Large intestine (tissue), 3 donors: ENCODE measurements around the gene SOX1. TPM values are rescaled to one million over a fixed set of nuclear protein-coding genes. Genes with fewer than 3 reads are reported as not detected.

Experiments used
- DNase-seq, 2 donors: peaks; one replicate each; pipeline versions ENCODE4 v3.0.0 to v3.0.0-alpha.2; 2013
- H3K27ac ChIP-seq: one replicate; pipeline ENCODE4 v1.5.1; 2013; ENCODE audit warnings: low read length
- H3K27me3 ChIP-seq: 2 replicates; pipeline ENCODE4 v1.6.1; 2013; ENCODE audit warnings: low read length; ENCODE audit not compliant: control insufficient read depth, insufficient read depth
- H3K36me3 ChIP-seq: 2 replicates; pipeline ENCODE4 v1.6.1; 2013; ENCODE audit warnings: low read length; ENCODE audit not compliant: control insufficient read depth, insufficient read depth
- H3K4me1 ChIP-seq: one replicate; pipeline ENCODE4 v1.6.1; 2013; ENCODE audit warnings: low read length; ENCODE audit not compliant: control insufficient read depth, insufficient read depth
- H3K4me3 ChIP-seq: one replicate; pipeline ENCODE4 v1.5.1; 2013; ENCODE audit warnings: low read length
- H3K9me3 ChIP-seq: one replicate; pipeline ENCODE4 v1.6.1; 2013; ENCODE audit warnings: mild to moderate bottlenecking, low read depth, low read length, moderate library complexity; ENCODE audit not compliant: control insufficient read depth
- WGBS: methylation state at CpG from one replicate; pipeline ENCODE4 v1.1.5; 2013; ENCODE audit warnings: low lambda C conversion rate; ENCODE audit not compliant: insufficient coverage; 5-methylcytosine and 5-hydroxymethylcytosine counted together
- polyA plus RNA-seq: library from polyadenylated mRNA; unstranded; fragments of 120-200 nt; gene quantifications from one replicate; pipeline ENCODE4 v1.2.1, GENCODE V29; 2013

SOX1 gene
- polyA plus RNA-seq, 1 donor: 0.06 TPM

DNA sequence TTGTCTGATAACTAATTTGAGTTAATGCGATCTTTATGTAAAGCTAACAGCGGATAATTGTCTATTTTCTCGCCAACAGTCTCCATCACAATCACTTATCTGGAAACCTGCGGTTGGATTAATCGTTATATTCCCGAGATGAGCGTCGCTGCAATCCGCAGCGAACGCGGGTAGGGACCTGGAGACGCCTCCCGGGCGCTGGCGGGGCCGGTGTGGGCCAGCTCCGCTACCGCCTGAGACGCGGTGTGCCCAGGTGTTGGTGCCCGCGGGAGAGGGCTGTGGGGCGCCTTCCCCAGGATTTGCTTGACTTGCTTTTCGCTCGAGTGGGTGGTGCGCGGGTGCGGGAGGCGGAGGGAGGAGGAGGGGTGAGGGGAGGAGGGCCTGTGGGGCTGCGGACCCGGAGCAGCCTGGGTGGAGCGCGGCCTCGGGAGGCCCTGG, 38.3 kb downstream of the SOX1 start:
- peaks cover 3% of the 10 kb centered on the region for H3K9me3 ChIP-seq
- no CpG with 5 or more reads among the region's 35 CpGs for WGBS
- no peak overlapping the region for H3K4me3 ChIP-seq
- no peak for DNase-seq
- no peaks in the 10 kb centered on the region for H3K4me1 ChIP-seq
- no peaks in the 10 kb centered on the region for H3K36me3 ChIP-seq
- peaks cover 93% of the 10 kb centered on the region for H3K27me3 ChIP-seq
- H3K27ac ChIP-seq: no peak overlapping the region

DNA sequence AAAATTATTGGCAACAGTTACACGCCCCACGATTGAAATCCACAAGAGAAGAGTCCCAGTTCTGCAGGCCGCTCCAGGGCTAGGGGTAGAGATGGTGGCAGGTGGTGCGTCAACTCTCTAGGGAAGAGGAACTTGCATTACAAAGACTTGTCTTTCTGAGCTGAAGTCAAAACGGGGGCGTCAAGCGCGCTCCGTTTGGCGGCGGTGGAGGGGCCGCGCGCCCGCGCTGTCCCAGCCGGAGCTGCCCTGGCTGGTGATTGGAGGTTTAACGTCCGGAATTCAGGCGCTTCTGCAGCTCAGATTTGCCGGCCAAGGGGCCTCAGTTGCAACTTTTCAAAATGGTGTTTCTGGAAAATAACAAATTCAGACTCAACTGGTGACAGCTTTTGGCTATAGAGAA, 38.9 kb downstream of the SOX1 start:
- no peak for DNase-seq

DNA sequence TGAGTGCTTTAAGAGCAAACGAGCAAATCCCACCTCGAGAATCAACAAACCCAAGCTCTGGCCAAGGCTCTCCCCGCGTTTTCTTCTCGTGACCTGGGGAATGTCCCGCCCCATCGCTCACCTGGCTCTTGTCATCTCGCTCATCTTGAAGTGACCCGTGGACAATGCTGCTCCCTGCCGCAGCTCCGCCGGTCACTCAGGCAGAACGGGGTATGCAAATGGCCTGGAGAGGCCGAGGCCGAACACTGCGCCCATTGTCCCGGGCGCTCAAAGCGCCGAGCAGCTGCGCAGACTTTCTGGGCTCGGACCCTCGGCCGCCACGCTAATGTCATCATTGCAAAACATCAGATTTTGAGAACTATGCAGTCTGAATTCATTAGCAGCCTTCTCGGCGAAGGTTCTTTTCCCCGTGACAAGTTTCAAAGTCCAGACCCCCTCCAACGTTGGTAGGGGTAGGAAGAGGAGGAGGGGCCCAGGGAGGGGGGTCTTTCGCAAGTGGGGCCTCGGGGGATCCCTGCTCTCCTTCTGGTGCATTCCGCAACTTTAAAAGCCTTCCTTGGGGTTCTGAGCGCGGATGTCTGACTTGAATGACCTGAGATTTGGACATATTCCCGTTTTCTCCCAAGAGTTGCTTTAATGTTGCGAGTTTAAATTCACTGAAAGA, 39.7 kb downstream of the SOX1 start:
- WGBS: no CpG with 5 or more reads among the region's 36 CpGs
- peaks cover 3% of the 10 kb centered on the region for H3K9me3 ChIP-seq
- H3K36me3 ChIP-seq: no peaks in the 10 kb centered on the region
- H3K4me3 ChIP-seq: no peak overlapping the region
- no peaks in the 10 kb centered on the region for H3K4me1 ChIP-seq
- no peak overlapping the region for H3K27ac ChIP-seq
- no peak for DNase-seq
- peaks cover 92% of the 10 kb centered on the region for H3K27me3 ChIP-seq

More for the DNA sequence above, 38.9 kb downstream of the SOX1 start:
- Histone ChIP-seq H3K4me1 (no peaks in the 10 kb centered on the region), H3K27me3 (peaks cover 92% of the 10 kb centered on the region), H3K36me3 (no peaks in the 10 kb centered on the region), H3K27ac (no peak overlapping the region), H3K4me3 (no peak overlapping the region), H3K9me3 (peaks cover 3% of the 10 kb centered on the region)
- WGBS: 0% methylated on average over 6 of the region's 21 CpGs

DNA sequence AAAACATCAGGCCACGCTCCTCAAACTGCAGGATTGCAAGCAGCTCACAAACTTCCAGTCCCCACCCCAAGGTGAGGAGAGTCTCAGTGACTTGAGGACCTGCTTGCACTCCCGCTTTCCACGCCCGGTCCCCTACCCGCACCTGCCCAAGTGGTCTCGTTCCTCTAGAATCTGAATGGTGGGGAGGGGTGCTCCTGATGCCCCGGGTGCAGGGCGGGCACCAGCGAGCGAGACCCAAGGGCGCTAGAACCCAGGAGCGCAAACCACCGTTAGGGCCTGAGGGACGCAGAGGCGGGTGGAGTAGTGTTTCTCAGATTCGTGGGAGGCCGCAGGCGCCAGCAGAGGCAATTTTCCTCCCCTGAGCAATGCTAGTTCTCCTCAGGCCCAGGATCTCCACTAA, 40.3 kb downstream of the SOX1 start:
- peaks cover 3% of the 10 kb centered on the region for H3K9me3 ChIP-seq
- no peaks in the 10 kb centered on the region for H3K4me1 ChIP-seq
- WGBS: no CpG with 5 or more reads among the region's 18 CpGs
- no peak for DNase-seq
- H3K27ac ChIP-seq: no peak overlapping the region
- no peak overlapping the region for H3K4me3 ChIP-seq
- peaks cover 90% of the 10 kb centered on the region for H3K27me3 ChIP-seq
- no peaks in the 10 kb centered on the region for H3K36me3 ChIP-seq

DNA sequence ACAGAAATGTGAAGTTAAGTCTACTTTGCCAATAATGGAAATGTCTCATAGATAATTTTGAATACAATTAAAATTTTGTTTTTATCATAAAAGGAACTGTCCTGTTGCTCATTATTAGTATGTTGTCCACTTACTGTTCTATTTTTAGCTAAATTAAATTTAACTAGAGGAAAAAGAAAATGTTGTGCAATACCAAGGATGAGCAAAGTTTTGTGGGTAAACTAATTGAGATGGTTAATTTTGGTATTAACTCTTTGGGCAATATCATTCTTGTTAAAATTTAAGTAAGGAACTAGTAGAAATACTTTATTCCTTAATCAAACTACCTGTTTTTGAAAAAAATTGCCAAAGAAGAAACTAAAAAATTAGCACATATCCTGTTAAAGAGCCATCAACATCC, 43.5 kb downstream of the SOX1 start:
- no peak for DNase-seq
- H3K9me3 ChIP-seq: peaks cover 2% of the 10 kb centered on the region
- H3K27ac ChIP-seq: no peak overlapping the region
- peaks cover 62% of the 10 kb centered on the region for H3K27me3 ChIP-seq
- H3K4me1 ChIP-seq: peaks cover 12% of the 10 kb centered on the region
- no peaks in the 10 kb centered on the region for H3K36me3 ChIP-seq
- H3K4me3 ChIP-seq: no peak overlapping the region

DNA sequence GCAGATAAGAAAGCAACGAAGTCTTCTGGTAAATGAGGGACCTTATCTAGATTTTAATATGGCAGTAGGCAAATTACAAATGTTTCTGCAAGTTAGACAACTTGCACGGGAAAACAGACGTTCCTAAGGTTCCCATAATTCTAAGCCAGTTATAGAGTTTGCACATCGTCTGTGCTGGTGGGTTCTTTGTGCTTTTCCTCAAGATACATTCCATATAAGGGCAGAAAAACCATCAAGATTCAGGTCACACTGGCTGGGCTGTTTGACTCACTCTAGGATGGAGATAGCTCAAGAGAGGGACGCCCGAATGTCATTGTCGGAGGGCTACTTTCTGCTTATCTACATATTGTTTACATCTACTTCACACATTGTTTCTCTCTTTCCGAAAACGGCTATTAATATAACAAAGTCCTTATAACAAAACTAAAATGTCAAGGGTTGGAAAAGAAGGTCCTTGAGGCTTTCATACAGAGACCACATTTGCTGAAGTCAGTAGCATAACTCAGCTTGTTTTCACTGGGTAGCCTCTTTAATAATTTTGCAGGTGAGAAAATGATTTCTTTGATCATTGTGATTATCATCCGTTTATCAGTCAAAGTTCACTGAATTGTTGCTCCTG, 44.4 kb downstream of the SOX1 start:
- Histone ChIP-seq H3K36me3 (no peaks in the 10 kb centered on the region), H3K27ac (no peak overlapping the region), H3K9me3 (peaks cover 4% of the 10 kb centered on the region), H3K27me3 (peaks cover 60% of the 10 kb centered on the region), H3K4me1 (peaks cover 12% of the 10 kb centered on the region), H3K4me3 (no peak overlapping the region)
- no peak for DNase-seq
- WGBS: 42% methylated on average over 5 of the region's 10 CpGs

DNA sequence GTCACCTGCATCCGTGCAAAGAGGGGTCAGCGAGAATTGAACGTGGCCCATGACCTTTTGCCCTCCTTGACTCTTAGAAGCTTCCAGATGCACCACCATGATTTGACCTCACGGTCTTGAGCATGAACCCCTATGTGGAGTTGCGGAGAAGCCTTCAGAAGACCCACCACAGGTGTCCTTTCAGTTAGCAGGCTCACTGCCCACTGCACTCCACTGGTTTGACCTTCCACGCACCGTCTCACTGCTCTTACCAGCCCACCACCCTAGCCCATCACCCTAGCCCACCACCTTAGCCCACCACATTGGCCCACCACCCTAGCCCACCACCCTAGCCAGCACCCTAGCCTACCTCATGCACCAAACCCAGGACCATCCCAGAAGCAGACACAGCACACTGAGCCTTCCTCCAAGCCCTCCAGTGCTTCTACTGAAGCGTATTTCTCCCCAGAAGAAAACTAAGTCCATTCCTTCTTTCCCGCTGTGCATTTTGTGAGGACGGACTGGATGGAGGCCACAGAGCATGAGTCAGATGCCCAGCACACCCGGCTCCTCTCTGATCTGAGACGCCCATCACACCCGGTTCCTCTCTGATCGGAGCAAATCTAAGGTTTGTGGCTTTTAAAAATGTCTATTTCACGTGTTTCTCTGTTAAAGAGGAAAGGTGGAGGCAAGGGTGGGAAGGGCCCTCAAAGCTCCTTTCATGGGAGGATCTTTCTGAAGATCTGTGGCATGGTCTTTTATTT, 45.8 kb downstream of the SOX1 start:
- 60% methylated on average over 1 of the region's 15 CpGs for WGBS
- no peak for DNase-seq
- H3K4me3 ChIP-seq: no peak overlapping the region
- peaks cover 60% of the 10 kb centered on the region for H3K27me3 ChIP-seq
- no peaks in the 10 kb centered on the region for H3K36me3 ChIP-seq
- H3K9me3 ChIP-seq: peaks cover 4% of the 10 kb centered on the region
- H3K4me1 ChIP-seq: peaks cover 12% of the 10 kb centered on the region
- no peak overlapping the region for H3K27ac ChIP-seq

DNA sequence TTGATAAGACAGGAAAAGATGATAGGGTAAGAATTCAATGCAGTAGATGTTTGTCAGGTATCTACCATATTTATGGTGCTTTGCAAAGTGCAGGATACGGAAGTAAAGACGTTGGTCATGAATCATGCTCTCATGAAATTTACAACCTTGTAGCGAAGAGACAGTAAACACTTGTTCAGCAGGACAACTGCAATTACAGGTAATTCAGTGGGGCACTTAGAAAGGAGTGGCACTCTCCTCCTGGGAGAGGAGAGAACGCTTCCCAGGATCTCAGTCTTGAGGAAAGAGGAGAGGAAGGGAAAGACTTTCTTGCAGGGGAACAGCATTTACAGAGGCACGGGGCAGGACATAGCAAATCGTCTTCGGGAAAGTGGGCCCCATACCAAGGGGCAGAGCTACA, 46.4 kb downstream of the SOX1 start:
- Histone ChIP-seq H3K4me3 (no peak overlapping the region), H3K9me3 (peaks cover 4% of the 10 kb centered on the region), H3K27me3 (peaks cover 60% of the 10 kb centered on the region), H3K36me3 (no peaks in the 10 kb centered on the region), H3K27ac (no peak overlapping the region), H3K4me1 (peaks cover 12% of the 10 kb centered on the region)
- peak; percentile 73 to 87 for DNase-seq
- 60% methylated on average over 2 of the region's 7 CpGs for WGBS

DNA sequence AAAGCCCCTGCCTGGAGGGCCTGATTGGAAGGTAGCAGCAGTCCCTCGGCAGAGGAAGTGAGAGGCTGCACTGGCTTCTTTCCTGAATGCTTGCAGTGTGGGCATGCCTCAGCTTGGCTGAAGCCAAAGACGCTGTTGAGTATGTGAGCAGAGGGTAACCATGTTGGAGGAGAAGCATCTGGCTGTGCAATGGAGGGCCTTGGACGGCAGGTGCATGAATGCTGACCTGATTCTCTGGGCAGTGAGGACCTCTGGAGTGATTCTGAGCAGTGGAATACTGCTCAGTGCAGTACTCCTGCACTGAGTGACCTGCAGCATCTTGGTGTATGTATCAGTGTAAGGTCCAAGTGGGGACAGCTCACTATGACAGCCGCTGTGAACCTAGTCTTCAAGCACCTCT, 46.9 kb downstream of the SOX1 start:
- peaks cover 12% of the 10 kb centered on the region for H3K4me1 ChIP-seq
- no CpG with 5 or more reads among the region's 4 CpGs for WGBS
- DNase-seq: no peak
- H3K27me3 ChIP-seq: peaks cover 57% of the 10 kb centered on the region
- H3K9me3 ChIP-seq: peaks cover 4% of the 10 kb centered on the region
- no peak overlapping the region for H3K4me3 ChIP-seq
- H3K36me3 ChIP-seq: no peaks in the 10 kb centered on the region
- no peak overlapping the region for H3K27ac ChIP-seq

DNA sequence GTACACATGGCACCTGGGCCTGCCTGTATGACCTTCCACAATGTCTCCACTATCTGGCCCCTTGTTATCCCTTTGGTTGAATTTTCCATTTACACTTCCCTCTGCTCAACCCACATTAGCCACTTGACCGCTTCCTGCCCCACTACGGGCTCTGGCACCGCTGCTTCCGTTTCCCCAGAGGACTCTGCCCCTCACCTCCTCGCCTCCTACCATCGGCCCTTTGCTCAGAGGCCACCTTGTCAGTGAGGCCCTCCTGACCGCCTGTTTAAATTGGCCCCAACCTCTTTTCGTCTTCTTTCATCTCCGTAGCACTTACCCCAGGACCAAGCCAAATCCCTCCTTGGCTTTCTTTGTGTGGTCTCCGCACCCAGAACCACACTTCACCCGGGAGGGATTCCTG, 47.4 kb downstream of the SOX1 start:
- Histone ChIP-seq H3K27me3 (peaks cover 53% of the 10 kb centered on the region), H3K36me3 (no peaks in the 10 kb centered on the region), H3K4me3 (no peak overlapping the region), H3K4me1 (peaks cover 12% of the 10 kb centered on the region), H3K9me3 (peaks cover 4% of the 10 kb centered on the region), H3K27ac (no peak overlapping the region)
- no peak for DNase-seq
- no CpG with 5 or more reads among the region's 11 CpGs for WGBS
